Suppressor macrophage treated with lipopolysaccharide for 4 hours (primary cell): ENCODE results near the gene CYTH2.

Experiments used
- DNase-seq: peaks from one replicate; pipeline ENCODE4 v3.0.0-alpha.2; 2020

CYTH2 gene

DNA sequence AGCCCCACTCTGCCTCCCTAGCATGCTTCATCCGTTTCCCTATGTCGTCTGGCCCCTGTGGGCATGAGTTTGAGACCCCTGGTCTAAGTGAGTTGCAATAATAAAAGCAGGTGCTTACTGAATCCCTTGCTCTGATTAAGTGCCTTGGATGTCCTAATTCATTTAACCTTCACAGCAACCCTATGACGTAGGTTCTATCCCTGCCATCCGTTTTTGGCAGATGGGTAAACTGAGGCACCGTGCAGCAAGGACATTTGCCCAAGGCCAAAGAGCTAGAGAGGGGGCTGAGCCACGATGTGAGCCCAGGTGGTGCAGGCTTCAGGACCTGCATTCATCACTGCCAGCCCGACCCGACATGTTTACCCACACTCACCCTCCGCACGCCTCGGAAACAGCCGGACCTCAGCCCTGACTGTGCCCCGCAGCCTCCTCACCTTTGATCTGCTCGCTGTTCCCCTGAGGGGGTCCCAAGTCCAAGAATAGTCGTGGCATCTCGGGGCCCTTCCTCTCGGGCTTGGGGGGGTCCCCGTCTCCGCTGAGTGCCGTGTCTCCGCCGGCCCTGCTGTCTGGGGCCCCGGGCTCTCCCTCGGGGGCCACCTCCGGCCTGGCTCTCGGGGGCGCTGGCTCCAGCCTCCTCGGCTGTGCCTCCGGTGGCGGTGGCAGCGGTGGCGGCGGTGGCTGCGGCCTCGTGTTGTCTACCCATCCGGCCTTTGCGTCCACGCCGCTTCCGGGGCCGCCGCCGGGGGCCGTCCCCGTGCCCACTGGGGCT, 28.0 kb downstream of the CYTH2 start:
- DNase-seq: no peak

DNA sequence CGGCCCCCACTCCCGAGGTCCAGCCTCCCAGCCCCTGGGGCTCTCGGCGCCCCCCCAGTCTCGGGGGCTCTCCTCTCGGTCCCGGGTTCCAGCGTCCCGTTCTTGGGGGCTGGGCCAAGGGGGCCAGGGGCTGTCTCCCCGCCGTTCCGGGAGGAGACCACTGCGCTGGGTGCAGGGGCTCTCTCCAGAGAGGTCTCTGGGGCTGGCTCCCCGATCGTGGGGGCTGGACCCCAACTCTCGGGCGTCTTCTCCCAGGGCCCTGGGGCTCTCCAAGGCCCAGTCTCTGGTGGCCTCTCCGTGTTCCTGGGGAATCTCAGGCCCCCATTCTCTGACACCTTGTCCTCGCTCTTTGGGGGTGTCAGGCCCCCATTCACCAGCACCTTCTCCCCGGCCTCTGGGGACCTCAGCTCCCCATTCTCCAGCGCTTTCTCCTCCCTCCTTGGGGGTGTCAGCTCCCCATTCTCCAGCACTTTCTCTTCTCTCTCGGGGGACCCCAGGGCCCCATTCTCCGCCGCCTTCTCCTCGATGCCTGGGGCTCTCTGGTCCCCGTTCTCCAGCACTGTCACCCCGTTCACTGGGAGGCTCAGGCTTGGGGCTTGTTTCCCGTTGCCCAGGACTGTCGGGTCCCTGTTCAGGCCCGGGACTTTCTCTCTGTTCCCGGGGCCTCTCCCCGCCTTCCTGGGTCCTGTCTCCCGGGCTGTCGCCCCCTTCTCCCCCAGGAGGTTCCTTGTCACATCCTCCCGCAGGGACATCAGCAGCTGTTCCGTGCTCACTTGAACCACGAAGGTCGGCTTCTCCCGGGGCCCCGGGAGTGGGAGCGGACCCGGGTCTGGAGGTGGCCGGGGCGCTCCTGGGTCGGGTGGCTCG, 28.8 kb downstream of the CYTH2 start:
- DNase-seq: no peak

DNA sequence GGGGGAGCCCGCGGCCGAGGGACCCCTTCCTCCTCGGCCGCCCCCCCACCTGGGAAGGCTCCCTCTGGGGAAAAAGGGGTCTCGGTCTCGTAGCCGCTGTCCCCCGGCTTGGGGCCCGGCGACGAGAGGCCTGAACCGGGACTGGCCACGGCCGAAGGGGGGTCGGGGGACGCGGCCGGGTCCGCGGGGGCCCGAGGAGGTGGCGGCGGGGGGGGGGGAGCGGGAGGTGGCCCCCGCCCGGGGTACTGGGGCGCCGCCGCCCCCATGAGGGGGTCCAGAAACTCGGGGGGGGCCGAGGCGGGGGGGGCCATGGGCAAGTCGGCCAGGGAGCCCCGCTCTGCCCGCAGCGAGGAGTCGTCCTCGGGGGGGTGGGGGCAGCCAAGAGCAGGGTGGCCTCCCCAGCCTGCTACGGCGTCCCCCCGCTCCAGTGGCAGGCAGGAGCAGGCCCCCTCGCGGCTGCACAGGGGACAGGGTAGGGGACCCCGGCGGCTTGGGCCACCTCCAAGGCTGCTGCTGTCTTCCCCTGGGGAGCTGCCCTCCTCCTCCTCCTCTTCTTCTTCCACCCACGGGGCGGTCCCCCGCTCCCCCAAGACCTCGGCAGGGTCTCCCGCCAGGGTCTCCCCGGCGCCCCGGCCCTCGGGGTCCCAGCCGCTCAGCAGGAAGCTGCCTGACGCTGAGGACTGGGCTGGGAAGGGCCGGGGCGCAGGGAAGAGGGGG, 29.6 kb downstream of the CYTH2 start:
- no peak for DNase-seq

DNA sequence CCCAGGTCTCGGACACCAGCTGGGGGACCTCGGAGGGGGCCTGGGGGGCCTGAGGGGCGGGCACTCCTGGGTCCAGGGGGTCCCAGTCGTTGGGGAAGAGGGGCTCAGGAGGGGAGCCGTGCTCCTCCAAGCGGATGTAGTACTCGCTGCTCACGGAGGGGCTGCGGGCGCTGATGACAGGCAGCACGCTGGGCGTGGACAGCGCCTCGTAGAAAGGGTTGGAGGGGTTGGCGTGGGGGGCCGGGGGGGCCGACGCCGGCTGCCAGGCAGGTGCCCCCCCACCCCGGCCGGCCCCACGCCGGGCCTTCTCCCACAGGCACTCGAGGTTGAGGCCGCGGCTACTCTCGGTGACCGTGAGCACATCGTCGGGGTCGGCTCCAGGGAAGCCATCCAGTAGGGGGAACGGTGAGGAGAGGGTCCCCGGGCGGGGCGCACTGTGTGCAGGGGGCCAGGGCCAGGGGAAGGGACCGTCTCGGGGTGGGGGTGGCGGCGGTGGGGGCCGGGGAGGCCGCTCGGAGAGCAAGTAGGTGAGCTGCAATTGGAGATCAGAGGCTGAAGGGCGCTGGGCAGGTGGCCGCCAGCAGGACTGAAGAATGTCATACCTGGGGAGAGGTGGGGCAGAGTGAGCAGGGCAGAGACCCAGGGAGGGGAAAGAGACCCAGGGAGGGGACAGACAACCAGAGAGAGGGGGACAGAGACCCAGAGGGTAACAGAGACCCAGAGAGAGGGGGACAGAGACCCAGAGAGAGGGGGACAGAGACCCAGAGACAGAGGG, 30.3 kb downstream of the CYTH2 start:
- DNase-seq: no peak

DNA sequence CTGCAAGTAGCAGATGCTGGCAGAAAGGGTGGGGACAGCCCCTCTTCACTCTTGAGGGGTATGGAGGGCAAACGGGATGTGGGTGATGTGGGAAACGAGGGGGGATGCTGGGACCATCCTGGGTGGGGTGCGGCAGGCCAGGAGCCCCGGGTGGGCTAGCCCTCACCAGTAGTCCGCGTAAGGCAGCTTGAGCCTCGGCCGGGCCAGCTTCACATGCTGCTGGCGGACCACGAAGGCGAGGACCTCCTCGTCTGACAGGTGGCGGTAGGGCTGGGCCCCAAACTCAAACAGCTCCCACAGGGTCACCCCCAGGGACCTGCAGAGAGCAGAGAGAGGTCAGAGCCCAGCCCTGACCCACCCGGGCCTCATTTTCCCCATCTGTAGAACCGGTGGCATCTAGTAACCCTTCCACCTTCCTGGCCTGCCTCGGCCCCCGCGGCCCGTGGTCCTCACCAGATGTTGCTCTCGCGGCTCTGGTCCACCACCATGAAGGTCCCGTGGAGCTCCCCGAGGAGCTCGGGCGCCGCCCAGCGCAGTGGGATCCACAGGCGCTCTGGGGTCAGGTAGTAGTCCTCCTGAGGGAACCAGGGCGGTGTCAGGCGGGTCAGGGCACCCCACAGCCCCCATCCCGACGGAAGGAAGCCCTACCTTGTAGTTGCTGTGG, 31.8 kb downstream of the CYTH2 start:
- DNase-seq: no peak

DNA sequence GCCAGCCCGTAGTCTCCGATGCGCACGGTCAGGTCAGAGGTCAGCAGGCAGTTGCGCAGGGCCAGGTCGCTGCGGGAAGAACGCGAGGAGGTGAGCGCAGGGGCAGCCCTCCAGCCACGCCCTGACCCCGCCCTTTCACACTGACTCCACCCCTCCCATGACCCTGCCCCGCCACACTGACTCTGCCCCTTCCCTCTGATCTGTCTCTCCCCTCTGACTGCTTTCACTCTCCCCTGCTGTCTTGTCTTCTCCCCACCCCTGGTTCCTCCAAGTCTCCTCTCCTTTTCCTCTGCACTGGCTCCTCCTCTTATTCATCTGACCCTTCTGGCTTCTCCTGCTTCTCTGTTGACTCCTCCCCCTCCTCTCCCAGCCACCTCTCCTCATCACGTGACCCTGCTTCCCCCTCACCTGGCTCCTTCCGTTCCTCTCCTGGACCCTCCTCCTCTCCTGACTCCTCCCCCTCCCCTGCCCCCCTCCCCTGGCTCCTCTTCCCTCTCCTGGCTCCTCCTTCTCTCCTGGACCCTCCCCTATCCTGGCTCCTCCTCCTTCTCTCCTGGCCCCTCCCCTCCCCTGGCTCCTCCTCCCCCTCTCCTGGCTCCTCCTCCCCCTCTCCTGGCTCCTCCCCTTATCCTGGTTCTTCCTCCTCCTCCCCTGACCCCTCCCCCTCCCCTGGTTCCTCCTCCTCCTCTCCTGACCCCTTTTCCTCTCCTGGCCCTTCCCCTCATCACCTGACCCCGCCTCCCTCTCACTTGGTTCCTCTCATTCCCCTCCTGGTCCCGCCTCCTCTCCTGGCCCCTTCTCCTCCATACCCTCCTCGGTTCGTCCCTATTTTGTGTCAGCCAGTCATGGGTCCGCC, 32.6 kb downstream of the CYTH2 start:
- peak; percentile 57 for DNase-seq

DNA sequence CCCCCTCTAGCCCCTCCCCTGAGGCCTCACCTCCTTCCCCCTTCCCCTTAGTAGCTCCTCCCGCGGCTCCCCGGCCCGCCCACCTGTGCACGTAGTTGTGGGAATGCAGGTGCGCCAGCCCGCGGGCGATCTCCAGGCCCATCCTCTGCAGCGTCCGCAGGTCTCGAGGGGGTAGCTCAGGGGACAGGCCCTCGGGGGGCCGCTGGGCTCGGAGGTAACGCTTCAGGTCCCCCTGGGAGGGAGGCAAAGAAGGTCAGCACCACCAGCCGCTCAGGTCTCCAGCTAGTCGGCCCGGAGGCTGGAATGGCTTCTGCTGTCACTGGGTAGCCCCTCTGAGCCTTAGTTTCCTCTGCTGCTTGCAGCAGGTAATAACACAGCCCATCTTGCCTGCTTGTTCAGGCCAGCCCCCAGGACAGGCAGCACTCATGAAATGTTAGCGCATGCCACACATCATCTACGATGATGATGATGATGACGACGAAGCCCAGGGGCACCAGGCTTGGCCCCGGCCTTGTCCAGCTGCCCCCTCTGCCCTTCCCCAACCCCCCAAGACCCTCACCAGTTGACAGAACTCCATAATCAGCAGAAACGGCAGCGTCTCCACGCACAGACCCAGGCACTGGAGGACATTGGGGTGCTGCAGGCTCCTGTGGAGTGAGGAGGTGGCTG, 33.3 kb downstream of the CYTH2 start:
- no peak for DNase-seq

DNA sequence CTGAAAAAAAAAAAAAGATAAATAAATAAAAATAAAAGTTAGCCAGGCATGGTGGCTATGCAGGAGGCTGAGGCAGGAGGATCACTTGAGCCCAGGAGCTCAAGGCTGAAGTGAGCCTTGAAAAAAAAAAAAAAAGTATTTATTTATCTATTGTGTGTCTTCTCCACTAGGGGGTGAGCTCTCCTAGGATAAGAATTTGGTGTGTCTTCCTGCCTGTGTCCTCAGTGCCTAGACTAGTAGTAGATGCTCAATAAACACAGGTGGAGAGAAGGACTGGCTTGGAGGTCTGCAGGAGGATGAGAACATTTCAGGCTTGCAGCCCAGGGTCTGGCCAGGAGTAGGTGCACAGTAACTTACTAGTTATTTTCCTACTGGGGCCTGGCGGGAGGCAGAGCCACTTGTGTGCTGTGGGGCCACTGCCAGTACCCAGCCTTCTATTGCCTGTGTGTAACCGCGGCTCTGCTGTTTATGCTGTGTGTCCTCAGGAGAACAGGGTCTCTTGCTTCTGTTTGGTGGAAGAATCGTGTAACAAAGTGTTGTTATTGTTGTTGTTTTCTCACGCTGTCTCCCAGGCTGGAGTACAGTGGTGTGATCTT, 37.1 kb downstream of the CYTH2 start:
- DNase-seq: peak; percentile 67

DNA sequence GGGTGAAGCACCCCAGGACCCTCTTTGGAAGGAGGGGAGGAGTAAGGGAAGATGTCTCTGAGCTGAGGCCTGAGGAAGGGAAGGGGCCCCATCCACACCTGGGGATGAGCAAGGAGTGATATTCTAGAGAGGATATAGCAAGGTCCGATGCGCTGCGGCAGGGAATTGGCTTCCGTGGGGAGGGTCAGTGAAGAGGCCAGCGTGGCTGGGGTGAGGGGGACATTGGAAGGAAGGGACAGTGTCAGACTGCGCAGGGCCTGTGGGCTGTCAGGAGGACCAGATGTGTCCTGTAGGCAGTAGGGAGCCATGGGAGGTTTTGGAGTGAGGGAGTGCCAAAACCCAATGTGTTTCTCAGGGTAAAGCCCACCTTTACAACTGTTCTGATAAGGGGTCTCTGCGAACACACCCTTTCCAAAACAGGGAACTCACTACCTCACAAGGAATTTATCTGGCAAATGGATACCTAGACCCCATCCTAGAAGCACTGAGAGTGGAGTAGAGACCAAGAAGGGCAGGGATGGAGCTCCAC, 38.8 kb downstream of the CYTH2 start:
- no peak for DNase-seq

DNA sequence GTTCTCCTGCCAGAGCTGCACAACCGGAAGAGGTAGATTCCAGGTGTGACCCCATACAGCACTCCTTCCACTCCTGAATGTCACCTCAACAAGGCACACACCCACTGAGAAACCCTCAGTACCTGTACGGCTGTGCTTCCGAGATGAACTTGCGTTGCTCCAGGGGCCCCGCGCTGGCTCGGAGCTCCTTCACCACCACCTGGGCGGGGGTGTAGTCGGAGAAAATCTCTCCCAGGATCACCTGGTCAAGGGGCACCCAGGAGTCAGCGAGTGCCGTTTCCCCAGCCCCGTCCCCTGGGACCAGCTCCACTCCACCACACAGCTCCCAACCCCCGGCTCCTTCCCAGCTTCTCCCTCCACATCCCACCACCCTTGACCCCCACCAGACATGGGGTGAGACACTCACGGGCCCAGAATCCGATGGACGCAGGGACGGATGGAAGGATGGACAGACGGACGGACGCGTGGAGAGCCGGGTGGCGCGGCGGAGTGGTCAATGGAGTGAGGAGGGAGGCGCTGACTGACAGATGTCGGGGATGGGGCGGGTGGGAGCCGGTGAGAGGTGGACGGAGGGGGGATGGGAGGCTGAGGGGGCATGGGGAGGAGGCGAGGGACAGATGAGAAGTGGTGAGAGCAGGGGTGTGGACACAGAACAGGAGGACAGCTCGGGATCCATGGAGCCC, 39.7 kb downstream of the CYTH2 start:
- DNase-seq: no peak

DNA sequence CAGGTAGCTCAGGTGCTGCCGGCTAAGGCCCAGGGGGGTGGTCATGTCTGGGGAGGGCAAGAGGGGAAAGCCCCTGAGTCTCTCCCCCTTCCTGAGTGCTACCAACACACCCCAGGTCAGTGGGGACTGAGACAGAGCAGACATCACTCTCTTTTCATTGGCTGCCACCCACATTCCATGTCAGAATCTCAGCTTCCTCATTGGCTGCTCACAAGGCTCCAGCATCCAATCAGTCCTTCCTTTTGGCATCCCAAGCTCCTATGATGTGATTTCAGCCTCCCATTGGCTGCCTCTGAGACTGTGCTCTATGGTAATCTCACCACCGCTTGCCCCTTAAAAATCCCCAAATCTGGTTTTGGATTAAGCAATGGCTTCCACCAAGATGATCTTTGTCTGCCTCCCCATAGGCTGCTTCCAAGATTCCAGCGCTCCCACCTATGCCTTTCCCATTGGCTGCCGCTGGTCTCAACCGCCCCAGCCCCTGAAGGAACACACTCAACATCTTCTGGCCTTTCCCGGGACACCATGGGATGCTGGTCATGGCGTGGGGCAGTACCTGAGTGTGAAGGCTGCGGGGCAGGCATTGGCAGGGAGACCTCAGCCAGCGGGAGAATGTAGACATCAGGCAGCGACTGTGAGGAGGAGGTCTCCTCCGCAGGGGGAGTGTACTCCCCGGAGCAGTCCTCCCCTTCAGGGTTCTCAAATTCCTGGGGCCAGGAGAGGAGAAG, 40.5 kb downstream of the CYTH2 start:
- no peak for DNase-seq

DNA sequence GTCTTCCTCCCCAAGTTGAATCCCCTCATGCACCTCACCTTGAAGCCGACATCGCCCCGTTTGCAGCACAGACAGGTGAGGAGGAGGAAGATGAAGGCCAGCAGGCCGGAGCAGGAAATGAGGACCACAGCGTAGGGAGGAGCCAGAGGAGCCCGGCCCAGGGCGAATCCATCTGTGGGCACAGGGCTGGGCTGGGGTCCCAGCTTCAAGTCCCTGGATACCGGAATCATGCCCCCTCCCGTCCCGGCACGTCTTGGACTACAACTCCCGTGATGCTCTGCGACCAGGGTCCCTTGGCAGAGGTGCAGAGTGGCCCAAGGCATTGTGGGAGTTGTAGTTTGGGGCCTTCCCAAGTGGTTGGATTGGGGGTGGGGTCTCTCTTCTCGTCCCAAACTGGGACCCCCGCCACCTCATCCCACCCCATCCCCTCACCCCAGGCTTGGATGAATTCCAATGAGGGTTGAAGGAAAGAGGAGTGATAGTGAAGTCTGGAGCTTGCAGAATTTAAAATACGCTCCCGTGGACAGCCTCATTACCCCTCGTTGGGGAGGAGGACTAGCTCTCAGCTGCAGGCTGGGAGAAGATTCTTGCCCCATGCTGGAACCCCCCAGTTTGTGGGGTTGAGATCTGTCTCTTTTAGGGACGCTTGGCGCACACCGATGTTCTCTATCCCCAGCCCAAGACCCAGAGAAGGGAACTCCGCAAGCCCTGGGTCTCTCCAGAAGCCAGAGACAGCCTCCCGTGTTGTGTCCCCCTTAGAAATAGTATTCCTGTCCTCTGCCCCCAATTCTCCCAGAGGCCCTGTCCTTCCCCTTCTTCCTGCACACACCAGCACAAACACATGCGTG, 41.5 kb downstream of the CYTH2 start:
- DNase-seq: peak; percentile 54

DNA sequence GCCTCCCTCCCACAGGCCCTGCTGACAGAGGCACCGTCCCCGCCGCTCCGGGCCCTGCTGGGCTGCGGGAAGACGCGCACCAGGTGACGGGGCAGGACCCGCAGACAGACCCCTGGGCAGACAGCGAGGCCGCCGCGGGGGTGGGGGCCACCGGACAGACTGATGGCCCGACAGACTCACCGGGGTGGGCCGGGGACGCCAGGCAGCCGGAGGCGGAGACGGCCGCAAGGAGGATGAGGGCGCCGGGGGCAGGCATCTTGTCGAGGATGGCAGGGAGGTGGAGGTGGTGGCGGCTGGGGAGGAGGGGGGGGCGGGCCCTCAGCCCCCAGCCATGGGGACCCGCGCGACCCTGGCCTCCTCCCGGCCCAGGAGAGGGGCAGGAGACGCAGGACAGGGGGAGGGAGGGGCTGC, 42.2 kb downstream of the CYTH2 start:
- no peak for DNase-seq

DNA sequence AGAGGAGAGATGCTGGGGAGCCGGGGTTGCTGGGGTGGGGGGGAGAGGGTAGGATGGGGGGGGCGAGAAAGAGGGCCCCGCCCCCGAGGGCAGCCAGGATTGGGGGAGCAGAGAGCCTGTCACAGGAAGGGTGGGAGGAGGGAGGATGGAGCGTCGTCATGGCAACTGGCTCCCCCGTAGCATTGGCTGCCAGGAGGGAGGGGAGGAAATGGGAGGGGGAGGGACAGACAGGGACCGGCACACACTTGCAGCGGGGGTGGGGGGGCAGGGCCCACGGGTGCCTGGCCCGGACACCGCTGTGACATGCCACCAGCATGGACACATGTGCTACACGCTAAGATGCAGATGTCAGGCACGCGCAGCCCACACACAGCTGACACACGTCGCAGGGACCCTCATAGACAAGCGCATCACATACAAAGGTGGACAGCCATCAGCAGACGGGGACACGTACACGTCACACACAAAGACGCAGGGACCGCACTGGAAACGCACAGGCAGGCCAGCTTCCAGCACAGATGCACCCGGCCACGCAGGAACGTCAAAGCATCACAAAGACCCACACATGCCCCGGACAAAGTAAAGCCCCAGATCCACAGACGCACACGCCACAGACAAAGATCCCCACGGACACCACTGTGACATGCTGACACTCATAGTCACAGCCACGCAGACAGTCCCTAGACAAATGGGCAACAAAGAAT, 42.8 kb downstream of the CYTH2 start, which contains the start of gene LMTK3:
LMTK3 (minus strand) TSS at position 36 of the 704 bp plus-strand sequence. CDS start 259 bp downstream, outside the sequence.
- no peak for DNase-seq

DNA sequence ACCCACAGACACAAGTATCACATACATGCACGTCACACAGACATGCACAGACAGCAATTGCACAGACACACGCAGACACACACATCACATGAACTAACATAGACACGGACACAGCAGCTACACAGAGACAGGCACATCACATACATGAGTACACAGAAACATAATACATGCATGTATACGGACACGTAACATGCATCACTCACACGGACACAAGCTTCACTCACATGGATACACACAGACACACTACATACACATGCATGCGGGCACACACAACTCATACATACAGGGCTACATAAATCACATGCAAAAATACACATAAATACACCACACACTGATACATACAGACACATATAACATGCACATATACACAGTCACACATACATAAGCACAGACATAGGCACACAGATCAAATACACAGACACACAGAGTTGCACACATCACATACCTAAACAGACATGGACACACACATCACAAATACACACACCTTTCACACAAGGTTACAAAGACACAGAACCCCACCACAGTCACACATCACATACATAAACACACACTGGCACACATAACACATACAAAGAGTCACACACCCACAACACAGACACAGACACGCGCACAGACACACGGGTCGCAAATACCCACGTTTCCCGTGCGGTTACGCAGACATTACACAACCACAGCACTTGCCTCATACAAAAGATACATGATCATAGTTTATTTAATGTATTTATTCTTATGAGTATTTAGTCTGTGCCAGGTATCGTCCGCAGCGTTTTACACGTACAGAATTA, 43.5 kb downstream of the CYTH2 start:
- DNase-seq: peak; percentile 26
